Panc1 (cell line): ENCODE measurements around the gene NAT16.

ENCODE experiments used
- CTCF ChIP-seq: fragments of 450-650 bp; IDR thresholded peaks from 2 replicates; pipeline ENCODE4 v1.5.1; 2017; ENCODE audit warnings: mild to moderate bottlenecking
- POLR2AphosphoS5 ChIP-seq: IDR thresholded peaks from 2 replicates; pipeline ENCODE4 v1.6.1; 2012; ENCODE audit warnings: mild to moderate bottlenecking, low read depth, low read length, moderate library complexity
- REST ChIP-seq, 2 experiments: IDR thresholded peaks; 2 replicates each; pipeline ENCODE4 v1.6.1; 2011 to 2012; ENCODE audit warnings: low read depth in 2 of 2, control low read depth in 1 of 2, low read length in 1 of 2, mild to moderate bottlenecking in 1 of 2, moderate library complexity in 1 of 2; ENCODE audit not compliant: insufficient read depth in 1 of 2
- SIN3A ChIP-seq: IDR thresholded peaks from 2 replicates; pipeline ENCODE4 v1.6.1; 2012; ENCODE audit warnings: low read depth, mild to moderate bottlenecking, low read length, moderate library complexity, borderline replicate concordance; ENCODE audit not compliant: insufficient read depth

- TF ChIP-seq CTCF (no peak), SIN3A (no peak), POLR2AphosphoS5 (no peak), REST (IDR thresholded peaks at IDR 0.05; ENCODE audit: insufficient read depth in 1 of 2, low read depth in 2 of 2, low read length in 1 of 2) (no peak)
Observed at GRCh38 chr7:101180130-101180755, at the start of gene NAT16.
